ENCODE data around the gene ETF1. TPM values are rescaled to one million over a fixed set of nuclear protein-coding genes. Genes with fewer than 3 reads are reported as not detected.

The ETF1 gene
- total RNA-seq, 2 experiments from 2014 or later = 131 to 132 TPM

GRCh38 chr5:138457531-138458275 lies 85.3 kb downstream of the ETF1 start:
- H3K27me3 Mint-ChIP-seq = no peaks in the 10 kb centered on the region
- POLR2A ChIA-PET = interaction anchor here (0.8 to 2.0 kb wide), 3 partner anchors 8 to 118 kb away, joined by 3 to 12 read pairs (median 4); partner anchors contain the start of genes HSPA9 and REEP2
- H3K9me3 Mint-ChIP-seq = no peaks in the 10 kb centered on the region
- intact Hi-C loops (cut with micrococcal nuclease) = loop anchor here (5.0 kb wide), 1 partner anchor 990 kb away; no protein-coding TSS in a partner anchor
- peak overlapping the region; percentile 52 for H3K27ac Mint-ChIP-seq
- peaks cover 2% of the 10 kb centered on the region for H3K36me3 Mint-ChIP-seq
- no peak for DNase-seq
- H3K4me3 Mint-ChIP-seq = no peak overlapping the region
- CTCF ChIA-PET = interaction anchor here (1.0 to 2.4 kb wide), 4 partner anchors 9 to 105 kb away, joined by 3 to 10 read pairs (median 6); partner anchors contain the start of gene KDM3B
- H3K4me1 Mint-ChIP-seq (ENCODE audit: low read depth) = peaks cover 42% of the 10 kb centered on the region

Other genes starting within 250 kb of the ETF1 start
- 10 to 100 TPM; 19.1 to 19.2 TPM for gene CDC25C, start 211.4 kb downstream of the ETF1 start, total RNA-seq
- 10 to 100 TPM; 17.2 to 19.2 TPM for gene FAM53C, start 205.0 kb downstream of the ETF1 start, total RNA-seq
- gene KDM3B, start 190.6 kb downstream of the ETF1 start, total RNA-seq = 10 to 100 TPM; 38.6 to 39.6 TPM
- 10 to 100 TPM in 1 of 2 experiments, 1 to 10 TPM in 1; 6.1 to 10.9 TPM for gene REEP2, start 104.2 kb downstream of the ETF1 start, total RNA-seq
- gene EGR1, start 77.8 kb downstream of the ETF1 start, total RNA-seq = 10 to 100 TPM; 64.2 to 69.4 TPM
- 100 to 1,000 TPM; 358 to 368 TPM for gene HSPA9, start 32.2 kb upstream of the ETF1 start, total RNA-seq
- gene CTNNA1, start 210.2 kb upstream of the ETF1 start, total RNA-seq = 10 to 100 TPM; 82.8 to 89.5 TPM

Measured in activated CD4-positive, alpha-beta memory T cell treated with anti-CD3 and anti-CD28 coated beads for 36 hours (primary cell).